ENCODE measurements around the gene CASP8AP2.
"Not testable (repeated sequence)": the region's sequence is repeated elsewhere in the genome, so short reads cannot be mapped to it uniquely, and the experiment has no call there.

The CASP8AP2 gene

GRCh38 chr6:89888138-89888514 is 58.4 kb downstream of the CASP8AP2 start:
- TF ChIP-seq YY1 (IDR thresholded peaks at IDR 0.05; ENCODE audit: insufficient read depth, insufficient read length) (no peak), ZNF274 (IDR thresholded peaks at IDR 0.05; ENCODE audit: low read depth, low read length) (no peak), SUZ12 (IDR thresholded peaks at IDR 0.05; ENCODE audit: extremely low read depth, insufficient read depth, insufficient read length) (no peak)
- Histone ChIP-seq H3K4me3 (ENCODE audit: insufficient read length, low read depth) (no peak overlapping the region), H3K36me3 (ENCODE audit: insufficient read depth, insufficient read length, low read length) (no peaks in the 10 kb centered on the region), H3K27me3 (ENCODE audit: insufficient read depth, insufficient read length) (peaks cover 3% of the 10 kb centered on the region), H3K4me1 (ENCODE audit: insufficient read depth, insufficient read length) (peaks cover 5% of the 10 kb centered on the region), H3K9me3 (ENCODE audit: insufficient read depth, low read length) (no peaks in the 10 kb centered on the region), H3K9ac (ENCODE audit: insufficient read length, low read depth) (no peak overlapping the region)
- DNase-seq (ENCODE audit: low read depth, low spot score), result no peak

- no peak overlapping the region for H3K4me3 ChIP-seq (ENCODE audit: insufficient read length, low read depth)
- peaks cover 5% of the 10 kb centered on the region for H3K4me1 ChIP-seq (ENCODE audit: insufficient read depth, insufficient read length)
- peaks cover 7% of the 10 kb centered on the region for H3K27me3 ChIP-seq (ENCODE audit: insufficient read depth, insufficient read length)
- TF ChIP-seq ZNF274 (IDR thresholded peaks at IDR 0.05; ENCODE audit: low read depth, low read length), result no peak
- no peak for TF ChIP-seq SUZ12 (IDR thresholded peaks at IDR 0.05; ENCODE audit: extremely low read depth, insufficient read depth, insufficient read length)
- TF ChIP-seq YY1 (IDR thresholded peaks at IDR 0.05; ENCODE audit: insufficient read depth, insufficient read length), result no peak
- H3K36me3 ChIP-seq (ENCODE audit: insufficient read depth, insufficient read length, low read length), result no peaks in the 10 kb centered on the region
- H3K9ac ChIP-seq (ENCODE audit: insufficient read length, low read depth), result no peak overlapping the region
- no peak for DNase-seq (ENCODE audit: low read depth, low spot score)
- no peaks in the 10 kb centered on the region for H3K9me3 ChIP-seq (ENCODE audit: insufficient read depth, low read length)
Observed at GRCh38 chr6:89888871-89889270, 59.2 kb downstream of the CASP8AP2 start.

- DNase-seq (ENCODE audit: low read depth, low spot score), result peak; percentile 23
- H3K9me3 ChIP-seq (ENCODE audit: insufficient read depth, low read length); H3K36me3 ChIP-seq (ENCODE audit: insufficient read depth, insufficient read length, low read length); H3K27me3 ChIP-seq (ENCODE audit: insufficient read depth, insufficient read length); H3K9ac ChIP-seq (ENCODE audit: insufficient read length, low read depth); H3K4me3 ChIP-seq (ENCODE audit: insufficient read length, low read depth); H3K4me1 ChIP-seq (ENCODE audit: insufficient read depth, insufficient read length): not testable (repeated sequence)
Observed at GRCh38 chr6:89890845-89891528, 61.3 kb downstream of the CASP8AP2 start.

- not testable (repeated sequence) for H3K36me3 ChIP-seq (ENCODE audit: insufficient read depth, insufficient read length, low read length); H3K27me3 ChIP-seq (ENCODE audit: insufficient read depth, insufficient read length); H3K9me3 ChIP-seq (ENCODE audit: insufficient read depth, low read length); H3K9ac ChIP-seq (ENCODE audit: insufficient read length, low read depth); DNase-seq (ENCODE audit: low read depth, low spot score); H3K4me1 ChIP-seq (ENCODE audit: insufficient read depth, insufficient read length); H3K4me3 ChIP-seq (ENCODE audit: insufficient read length, low read depth)
Observed at GRCh38 chr6:89892577-89892976, 62.9 kb downstream of the CASP8AP2 start.

- Histone ChIP-seq H3K4me1 (ENCODE audit: insufficient read depth, insufficient read length) (no peaks in the 10 kb centered on the region), H3K4me3 (ENCODE audit: insufficient read length, low read depth) (no peak within 1 kb of the TSS), H3K9me3 (ENCODE audit: insufficient read depth, low read length) (no peaks in the 10 kb centered on the region), H3K36me3 (ENCODE audit: insufficient read depth, insufficient read length, low read length) (no peaks in the 10 kb centered on the region), H3K27me3 (ENCODE audit: insufficient read depth, insufficient read length) (peaks cover 5% of the 10 kb centered on the region), H3K9ac (ENCODE audit: insufficient read length, low read depth) (no peak within 1 kb of the TSS)
- no peak for TF ChIP-seq SUZ12 (IDR thresholded peaks at IDR 0.05; ENCODE audit: extremely low read depth, insufficient read depth, insufficient read length)
- TF ChIP-seq ZNF274 (IDR thresholded peaks at IDR 0.05; ENCODE audit: low read depth, low read length), result no peak
- no peak for TF ChIP-seq YY1 (IDR thresholded peaks at IDR 0.05; ENCODE audit: insufficient read depth, insufficient read length)
- no peak for DNase-seq (ENCODE audit: low read depth, low spot score)
Observed at GRCh38 chr6:89894169-89894568, 64.5 kb downstream of the CASP8AP2 start, which contains the start of gene GJA10. GJA10 (plus strand) TSS chr6:89894469; CDS start chr6:89894469, 0 bp downstream.

GRCh38 chr6:89895276-89895874 is 65.7 kb downstream of the CASP8AP2 start:
- DNase-seq (ENCODE audit: low read depth, low spot score), result peak; percentile 42

GRCh38 chr6:89910001-89910901 is 80.6 kb downstream of the CASP8AP2 start:
- H3K9ac ChIP-seq (ENCODE audit: insufficient read length, low read depth); H3K36me3 ChIP-seq (ENCODE audit: insufficient read depth, insufficient read length, low read length); H3K4me1 ChIP-seq (ENCODE audit: insufficient read depth, insufficient read length); H3K27me3 ChIP-seq (ENCODE audit: insufficient read depth, insufficient read length); H3K9me3 ChIP-seq (ENCODE audit: insufficient read depth, low read length); H3K4me3 ChIP-seq (ENCODE audit: insufficient read length, low read depth); DNase-seq (ENCODE audit: low read depth, low spot score): not testable (repeated sequence)

More at GRCh38 chr6:89895276-89895874, 65.7 kb downstream of the CASP8AP2 start:
- H3K27me3 ChIP-seq (ENCODE audit: insufficient read depth, insufficient read length), result peaks cover 5% of the 10 kb centered on the region
- TF ChIP-seq ZNF274 (IDR thresholded peaks at IDR 0.05; ENCODE audit: low read depth, low read length), result no peak
- H3K9ac ChIP-seq (ENCODE audit: insufficient read length, low read depth), result no peak overlapping the region
- H3K36me3 ChIP-seq (ENCODE audit: insufficient read depth, insufficient read length, low read length), result no peaks in the 10 kb centered on the region
- no peak overlapping the region for H3K4me3 ChIP-seq (ENCODE audit: insufficient read length, low read depth)
- no peaks in the 10 kb centered on the region for H3K4me1 ChIP-seq (ENCODE audit: insufficient read depth, insufficient read length)
- no peaks in the 10 kb centered on the region for H3K9me3 ChIP-seq (ENCODE audit: insufficient read depth, low read length)
